IPS-18c (cell line): ENCODE data around the gene SPATA31D4.
"Not testable (repeated sequence)": the region's sequence is repeated elsewhere in the genome, so short reads cannot be mapped to it uniquely, and the experiment has no call there.

ENCODE experiments used
- H3K4me3 ChIP-seq: 2 replicates; pipeline ENCODE4 v1.7.0; 2013; ENCODE audit warnings: low read depth, mild to moderate bottlenecking, low read length, moderate library complexity; ENCODE audit not compliant: insufficient read depth
- H3K9me3 ChIP-seq: one replicate; pipeline ENCODE4 v1.6.1; 2013; ENCODE audit warnings: mild to moderate bottlenecking, low read length, moderate library complexity; ENCODE audit not compliant: control insufficient read depth, insufficient read depth

Gene SPATA31D4

GRCh38 chr9:81943393-81943792, 15.2 kb downstream of the SPATA31D4 start, which contains the start of gene SPATA31D3:
Gene SPATA31D3, plus strand, starts transcription at chr9:81943500. Its CDS starts 86 bp downstream, at chr9:81943586.
- not testable (repeated sequence) for H3K9me3 ChIP-seq, H3K4me3 ChIP-seq

- not testable (repeated sequence) for H3K9me3 ChIP-seq, H3K4me3 ChIP-seq
Observed at GRCh38 chr9:81948650-81949049, 20.4 kb downstream of the SPATA31D4 start.

- no peak overlapping the region for H3K4me3 ChIP-seq
- peaks cover 6% of the 10 kb centered on the region for H3K9me3 ChIP-seq
Observed at GRCh38 chr9:81953096-81953495, 24.9 kb downstream of the SPATA31D4 start.

- H3K4me3 ChIP-seq: no peak overlapping the region
- peaks cover 6% of the 10 kb centered on the region for H3K9me3 ChIP-seq
Observed at GRCh38 chr9:81955625-81956024, 27.4 kb downstream of the SPATA31D4 start.

- Histone ChIP-seq H3K4me3 (no peak overlapping the region), H3K9me3 (no peaks in the 10 kb centered on the region)
Observed at GRCh38 chr9:81964218-81965171, 36.3 kb downstream of the SPATA31D4 start.

- no peak overlapping the region for H3K4me3 ChIP-seq
- H3K9me3 ChIP-seq: no peaks in the 10 kb centered on the region
Observed at GRCh38 chr9:81968026-81968425, 39.8 kb downstream of the SPATA31D4 start.

- H3K4me3 ChIP-seq: no peak overlapping the region
- H3K9me3 ChIP-seq: no peaks in the 10 kb centered on the region
Observed at GRCh38 chr9:81969971-81970370, 41.7 kb downstream of the SPATA31D4 start.

- Histone ChIP-seq H3K9me3 (no peaks in the 10 kb centered on the region), H3K4me3 (no peak overlapping the region)
Observed at GRCh38 chr9:81971727-81972126, 43.5 kb downstream of the SPATA31D4 start.

GRCh38 chr9:81974764-81975163, 46.5 kb downstream of the SPATA31D4 start:
- no peak overlapping the region for H3K4me3 ChIP-seq
- no peaks in the 10 kb centered on the region for H3K9me3 ChIP-seq

GRCh38 chr9:81976351-81976750, 48.1 kb downstream of the SPATA31D4 start:
- Histone ChIP-seq H3K9me3 (no peaks in the 10 kb centered on the region), H3K4me3 (no peak overlapping the region)

GRCh38 chr9:81979196-81979595, 51.0 kb downstream of the SPATA31D4 start:
- Histone ChIP-seq H3K9me3 (no peaks in the 10 kb centered on the region), H3K4me3 (no peak overlapping the region)

- Histone ChIP-seq H3K9me3 (no peaks in the 10 kb centered on the region), H3K4me3 (no peak overlapping the region)
Observed at GRCh38 chr9:81980568-81980967, 52.3 kb downstream of the SPATA31D4 start.

- Histone ChIP-seq H3K4me3 (no peak overlapping the region), H3K9me3 (no peaks in the 10 kb centered on the region)
Observed at GRCh38 chr9:81981883-81982282, 53.7 kb downstream of the SPATA31D4 start.
